ENCODE measurements around the gene MRPS9. TPM values are rescaled to one million over a fixed set of nuclear protein-coding genes. Genes with fewer than 3 reads are reported as not detected.

The MRPS9 gene
- polyA plus RNA-seq, 1 donor from 2014 or later = 43.5 TPM

- no peaks in the 10 kb centered on the region for H3K9me2 ChIP-seq (ENCODE audit: insufficient read depth, low read length)
- no peaks in the 10 kb centered on the region for H3K9me3 ChIP-seq (ENCODE audit: low read length)
- no peak overlapping the region for H3K9ac ChIP-seq (ENCODE audit: low read length)
- no peak overlapping the region for H3K4me2 ChIP-seq (ENCODE audit: low read length)
- H4K20me1 ChIP-seq (ENCODE audit: insufficient read depth) = no peaks in the 10 kb centered on the region
- no peak overlapping the region for H2AFZ ChIP-seq (ENCODE audit: low read depth, low read length)
- H3K36me3 ChIP-seq (ENCODE audit: insufficient read depth, low read length) = no peaks in the 10 kb centered on the region
- no peaks in the 10 kb centered on the region for H3K27me3 ChIP-seq (ENCODE audit: insufficient read depth, low read depth, low read length)
- H3K27ac ChIP-seq (ENCODE audit: low read length) = no peak overlapping the region
- H3F3A ChIP-seq (ENCODE audit: insufficient read depth, low read length, poor library complexity, severe bottlenecking) = peaks cover 4% of the 10 kb centered on the region
- H3K4me3 ChIP-seq (ENCODE audit: low read length) = no peak overlapping the region
- TF ChIP-seq SMC3 (conservative IDR thresholded peaks at IDR 0.05; ENCODE audit: poor library complexity) (no peak), POLR2AphosphoS5 (IDR thresholded peaks at IDR 0.05) (no peak), MXI1 (conservative IDR thresholded peaks at IDR 0.05; ENCODE audit: poor library complexity, severe bottlenecking) (no peak), CTCF (IDR thresholded peaks at IDR 0.05; ENCODE audit: poor library complexity, severe bottlenecking) (no peak)
- H3K79me2 ChIP-seq (replicated peaks; ENCODE audit: insufficient read depth, low read length) = peaks cover 3% of the 10 kb centered on the region
Measured at GRCh38 chr2:105073591-105073990, 35.7 kb downstream of the MRPS9 start.

DNA sequence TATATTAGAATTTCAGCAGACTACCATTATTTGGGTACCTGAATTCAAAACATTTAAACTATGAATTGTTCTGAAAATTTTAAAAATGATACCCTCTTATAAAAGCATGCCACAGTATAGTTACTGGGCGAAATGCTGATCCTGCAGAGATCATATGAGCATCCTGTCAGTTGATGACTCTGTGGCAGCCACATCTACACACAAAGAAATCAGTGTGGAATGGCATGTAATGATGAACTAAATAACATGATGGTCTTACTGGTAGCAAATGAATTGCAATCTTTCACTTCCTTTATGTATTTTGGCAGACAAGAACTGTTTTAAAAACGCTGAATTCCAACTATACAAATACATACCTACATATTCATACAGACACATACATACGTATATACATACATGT lies 38.3 kb downstream of the MRPS9 start:
- TF ChIP-seq EP300 (conservative IDR thresholded peaks at IDR 0.05; ENCODE audit: poor library complexity, severe bottlenecking) (peak; percentile 57), MXI1 (conservative IDR thresholded peaks at IDR 0.05; ENCODE audit: poor library complexity, severe bottlenecking) (no peak), CTCF (IDR thresholded peaks at IDR 0.05; ENCODE audit: poor library complexity, severe bottlenecking) (no peak), RAD21 (conservative IDR thresholded peaks at IDR 0.05) (no peak), POLR2AphosphoS5 (IDR thresholded peaks at IDR 0.05) (peak; percentile 44), SMC3 (conservative IDR thresholded peaks at IDR 0.05; ENCODE audit: poor library complexity) (no peak), REST (IDR thresholded peaks at IDR 0.05; ENCODE audit: borderline replicate concordance) (no peak), TAF1 (IDR thresholded peaks at IDR 0.05; ENCODE audit: low read depth) (no peak), EZH2 (IDR thresholded peaks at IDR 0.05; ENCODE audit: borderline replicate concordance, insufficient read depth, low read length, poor library complexity, severe bottlenecking) (no peak)

More for the DNA sequence above, 38.3 kb downstream of the MRPS9 start:
- Histone ChIP-seq H3K27ac (ENCODE audit: low read length) (peak overlapping the region; percentile 72), H3K27me3 (ENCODE audit: insufficient read depth, low read depth, low read length) (no peaks in the 10 kb centered on the region), H3K4me2 (ENCODE audit: low read length) (no peak overlapping the region), H3K36me3 (ENCODE audit: insufficient read depth, low read length) (no peaks in the 10 kb centered on the region), H3K79me2 (replicated peaks; ENCODE audit: insufficient read depth, low read length) (peaks cover 8% of the 10 kb centered on the region), H3F3A (ENCODE audit: insufficient read depth, low read length, poor library complexity, severe bottlenecking) (peaks cover 11% of the 10 kb centered on the region), H2AFZ (ENCODE audit: low read depth, low read length) (no peak overlapping the region), H3K9me2 (ENCODE audit: insufficient read depth, low read length) (no peaks in the 10 kb centered on the region), H4K20me1 (ENCODE audit: insufficient read depth) (no peaks in the 10 kb centered on the region), H3K9ac (ENCODE audit: low read length) (peak overlapping the region; percentile 24), H3K9me3 (ENCODE audit: low read length) (no peaks in the 10 kb centered on the region), H3K4me3 (ENCODE audit: low read length) (no peak overlapping the region)

Measured in neural cell (in vitro differentiated cells).